ENCODE results near the gene AMH. TPM values are rescaled to one million over a fixed set of nuclear protein-coding genes. Genes with fewer than 3 reads are reported as not detected.
A peak's percentile ranks its signal among the peaks of the same experiment; 100 is the strongest.
"Not testable (repeated sequence)": the region's sequence is repeated elsewhere in the genome, so short reads cannot be mapped to it uniquely, and the experiment has no call there.

AMH gene
- polyA plus RNA-seq: 1 to 10 TPM; 1.1 to 3.0 (median 2.0) TPM
- long read RNA-seq, donor 1: 0 reads
- long read RNA-seq, donor 2: 0 reads
- long read RNA-seq, donor 3: 0 reads
- long read RNA-seq, donor 4: 0 reads
- long read RNA-seq, donor 5: 0 reads
- long read RNA-seq, donor 6: 0 reads
- long read RNA-seq, donor 7, partial matches to known transcripts: 0 of 2 reads
- long read RNA-seq, donor 7, other reads (novel, unspliced or antisense): 0 of 2 reads
- long read RNA-seq, donor 8: 0 reads
- long read RNA-seq, donor 9: 0 reads
- long read RNA-seq, donor 10, partial matches to known transcripts: 0 of 3 reads
- long read RNA-seq, donor 10, other reads (novel, unspliced or antisense): 0 of 3 reads

DNA sequence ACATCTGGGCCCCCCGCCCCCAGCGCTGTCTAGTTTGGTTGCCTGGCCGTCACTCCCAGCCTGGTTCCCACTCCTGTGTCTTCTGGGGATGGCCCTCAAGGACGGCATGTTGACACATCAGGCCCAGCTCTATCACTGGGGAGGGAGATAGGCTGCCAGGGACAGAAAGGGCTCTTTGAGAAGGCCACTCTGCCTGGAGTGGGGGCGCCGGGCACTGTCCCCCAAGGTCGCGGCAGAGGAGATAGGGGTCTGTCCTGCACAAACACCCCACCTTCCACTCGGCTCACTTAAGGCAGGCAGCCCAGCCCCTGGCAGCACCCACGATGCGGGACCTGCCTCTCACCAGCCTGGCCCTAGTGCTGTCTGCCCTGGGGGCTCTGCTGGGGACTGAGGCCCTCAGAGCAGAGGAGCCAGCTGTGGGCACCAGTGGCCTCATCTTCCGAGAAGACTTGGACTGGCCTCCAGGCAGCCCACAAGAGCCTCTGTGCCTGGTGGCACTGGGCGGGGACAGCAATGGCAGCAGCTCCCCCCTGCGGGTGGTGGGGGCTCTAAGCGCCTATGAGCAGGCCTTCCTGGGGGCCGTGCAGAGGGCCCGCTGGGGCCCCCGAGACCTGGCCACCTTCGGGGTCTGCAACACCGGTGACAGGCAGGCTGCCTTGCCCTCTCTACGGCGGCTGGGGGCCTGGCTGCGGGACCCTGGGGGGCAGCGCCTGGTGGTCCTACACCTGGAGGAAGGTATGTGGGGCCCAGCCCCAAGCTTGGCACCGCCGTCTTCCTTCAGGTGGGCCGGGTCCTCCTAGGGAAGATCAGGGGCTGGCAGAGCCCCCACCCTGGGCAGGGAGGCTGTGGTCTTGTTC lies at the start of gene AMH:
TSS of gene AMH (plus strand) at position 314 of the 857 bp plus-strand sequence. CDS start at position 324, 10 bp downstream.
- Histone ChIP-seq H3K4me3 (ENCODE audit: low read depth in 1 of 3, low read length in 3 of 3) (no peak within 1 kb of the TSS), H3K27ac (ENCODE audit: low read depth in 1 of 3, low read length in 2 of 3) (no peak within 1 kb of the TSS)

GRCh38 chr19:2199861-2200623 lies 49.1 kb upstream of the AMH start:
- Histone ChIP-seq H3K4me3 (ENCODE audit: low read depth in 1 of 3, low read length in 3 of 3) (no peak overlapping the region), H3K4me1 (ENCODE audit: control insufficient read depth in 3 of 3, insufficient read depth in 2 of 3, low read depth in 1 of 3, low read length in 2 of 3) (peaks cover 0 to 11% (median 0%) of the 10 kb centered on the region in 3 donors), H3K36me3 (ENCODE audit: control insufficient read depth in 3 of 3, insufficient read depth in 2 of 3, low read depth in 1 of 3, low read length in 3 of 3) (peaks cover 2 to 94% (median 36%) of the 10 kb centered on the region in 3 donors), H3K27me3 (ENCODE audit: control insufficient read depth in 3 of 3, insufficient read depth in 3 of 3, low read length in 3 of 3) (no peaks in the 10 kb centered on the region), H3K27ac (ENCODE audit: low read depth in 1 of 3, low read length in 2 of 3) (no peak overlapping the region), H3K9me3 (ENCODE audit: control insufficient read depth in 2 of 2, insufficient read depth in 1 of 2, low read depth in 1 of 2, low read length in 1 of 2) (no peaks in the 10 kb centered on the region)
- DNase-seq (no peak), FAIRE-seq (no peak)
- WGBS, 3 donors: 88 to 94% (median 93%) methylated on average over 29 to 37 of the region's 37 CpGs

More for the DNA sequence above, at the start of gene AMH:
- H3K27me3 ChIP-seq (ENCODE audit: control insufficient read depth in 3 of 3, insufficient read depth in 3 of 3, low read length in 3 of 3): peaks cover 24 to 51% (median 28%) of the 10 kb centered on the region in 3 donors
- H3K9me3 ChIP-seq (ENCODE audit: control insufficient read depth in 2 of 2, insufficient read depth in 1 of 2, low read depth in 1 of 2, low read length in 1 of 2): no peaks in the 10 kb centered on the region
- H3K36me3 ChIP-seq (ENCODE audit: control insufficient read depth in 3 of 3, insufficient read depth in 2 of 3, low read depth in 1 of 3, low read length in 3 of 3): peaks cover 28 to 53% (median 33%) of the 10 kb centered on the region in 3 donors
- no peak for FAIRE-seq
- DNase-seq: no peak
- WGBS, 3 donors: 74 to 77% (median 75%) methylated on average over 21 to 27 of the region's 27 CpGs
- H3K4me1 ChIP-seq (ENCODE audit: control insufficient read depth in 3 of 3, insufficient read depth in 2 of 3, low read depth in 1 of 3, low read length in 2 of 3): peaks cover 0 to 36% (median under 1%) of the 10 kb centered on the region in 3 donors

- not testable (repeated sequence) for H3K9me3 ChIP-seq (ENCODE audit: control insufficient read depth in 2 of 2, insufficient read depth in 1 of 2, low read depth in 1 of 2, low read length in 1 of 2); FAIRE-seq; H3K27ac ChIP-seq (ENCODE audit: low read depth in 1 of 3, low read length in 2 of 3); H3K27me3 ChIP-seq (ENCODE audit: control insufficient read depth in 3 of 3, insufficient read depth in 3 of 3, low read length in 3 of 3); H3K4me3 ChIP-seq (ENCODE audit: low read depth in 1 of 3, low read length in 3 of 3); DNase-seq
- Histone ChIP-seq H3K4me1 (ENCODE audit: control insufficient read depth in 3 of 3, insufficient read depth in 2 of 3, low read depth in 1 of 3, low read length in 2 of 3) (peaks cover 0 to 11% (median 0%) of the 10 kb centered on the region in 3 donors), H3K36me3 (ENCODE audit: control insufficient read depth in 3 of 3, insufficient read depth in 2 of 3, low read depth in 1 of 3, low read length in 3 of 3) (peaks cover 2 to 93% (median 29%) of the 10 kb centered on the region in 3 donors)
- WGBS, 3 donors: 95 to 96% (median 95%) methylated on average over 50 of the region's 50 CpGs
Measured at GRCh38 chr19:2200624-2201294, 48.4 kb upstream of the AMH start.

GRCh38 chr19:2201473-2202148 lies 47.5 kb upstream of the AMH start:
- H3K27me3 ChIP-seq (ENCODE audit: control insufficient read depth in 3 of 3, insufficient read depth in 3 of 3, low read length in 3 of 3): no peaks in the 10 kb centered on the region
- DNase-seq (no peak), FAIRE-seq (no peak)
- no peak overlapping the region for H3K4me3 ChIP-seq (ENCODE audit: low read depth in 1 of 3, low read length in 3 of 3)
- WGBS, 3 donors: 93 to 97% (median 94%) methylated on average over 21 of the region's 21 CpGs
- H3K9me3 ChIP-seq (ENCODE audit: control insufficient read depth in 2 of 2, insufficient read depth in 1 of 2, low read depth in 1 of 2, low read length in 1 of 2): no peaks in the 10 kb centered on the region
- peaks cover 2 to 93% (median 29%) of the 10 kb centered on the region in 3 donors for H3K36me3 ChIP-seq (ENCODE audit: control insufficient read depth in 3 of 3, insufficient read depth in 2 of 3, low read depth in 1 of 3, low read length in 3 of 3)
- no peak overlapping the region for H3K27ac ChIP-seq (ENCODE audit: low read depth in 1 of 3, low read length in 2 of 3)
- peaks cover 0 to 11% (median 0%) of the 10 kb centered on the region in 3 donors for H3K4me1 ChIP-seq (ENCODE audit: control insufficient read depth in 3 of 3, insufficient read depth in 2 of 3, low read depth in 1 of 3, low read length in 2 of 3)

- Histone ChIP-seq H3K4me1 (ENCODE audit: control insufficient read depth in 3 of 3, insufficient read depth in 2 of 3, low read depth in 1 of 3, low read length in 2 of 3) (peaks cover 0 to 11% (median 0%) of the 10 kb centered on the region in 3 donors), H3K4me3 (ENCODE audit: low read depth in 1 of 3, low read length in 3 of 3) (no peak overlapping the region), H3K9me3 (ENCODE audit: control insufficient read depth in 2 of 2, insufficient read depth in 1 of 2, low read depth in 1 of 2, low read length in 1 of 2) (no peaks in the 10 kb centered on the region), H3K36me3 (ENCODE audit: control insufficient read depth in 3 of 3, insufficient read depth in 2 of 3, low read depth in 1 of 3, low read length in 3 of 3) (peaks cover 4 to 93% (median 32%) of the 10 kb centered on the region in 3 donors), H3K27ac (ENCODE audit: low read depth in 1 of 3, low read length in 2 of 3) (no peak overlapping the region), H3K27me3 (ENCODE audit: control insufficient read depth in 3 of 3, insufficient read depth in 3 of 3, low read length in 3 of 3) (no peaks in the 10 kb centered on the region)
- no peak for DNase-seq
- WGBS, 3 donors: 89 to 93% (median 90%) methylated on average over 15 of the region's 15 CpGs
- FAIRE-seq: no peak
Measured at GRCh38 chr19:2202366-2202765, 46.8 kb upstream of the AMH start.

DNA sequence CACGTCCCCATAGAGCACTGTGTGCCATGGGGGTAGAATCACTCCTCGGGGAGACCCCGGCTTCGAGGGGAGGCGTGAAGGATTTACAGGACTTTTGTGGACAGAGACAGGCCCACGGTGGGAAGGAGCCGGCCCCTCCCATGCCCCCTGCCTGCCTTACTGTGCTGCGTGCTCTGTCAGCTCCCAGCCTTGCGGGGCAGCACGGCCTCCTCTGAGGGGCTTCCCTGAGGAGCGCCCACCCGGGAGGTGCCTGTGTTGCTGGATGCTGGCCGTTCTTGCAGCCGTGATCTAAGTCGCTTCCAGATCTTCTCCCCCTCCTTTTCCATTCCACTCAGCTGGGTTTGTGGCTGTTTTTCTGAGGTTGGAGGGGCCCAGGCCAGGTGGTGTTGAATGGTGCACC lies 42.1 kb upstream of the AMH start:
- Histone ChIP-seq H3K4me1 (ENCODE audit: control insufficient read depth in 3 of 3, insufficient read depth in 2 of 3, low read depth in 1 of 3, low read length in 2 of 3) (peaks cover 0 to 25% (median 0%) of the 10 kb centered on the region in 3 donors), H3K27ac (ENCODE audit: low read depth in 1 of 3, low read length in 2 of 3) (no peak overlapping the region), H3K4me3 (ENCODE audit: low read depth in 1 of 3, low read length in 3 of 3) (no peak overlapping the region), H3K27me3 (ENCODE audit: control insufficient read depth in 3 of 3, insufficient read depth in 3 of 3, low read length in 3 of 3) (no peaks in the 10 kb centered on the region), H3K9me3 (ENCODE audit: control insufficient read depth in 2 of 2, insufficient read depth in 1 of 2, low read depth in 1 of 2, low read length in 1 of 2) (no peaks in the 10 kb centered on the region), H3K36me3 (ENCODE audit: control insufficient read depth in 3 of 3, insufficient read depth in 2 of 3, low read depth in 1 of 3, low read length in 3 of 3) (peaks cover 8 to 98% (median 29%) of the 10 kb centered on the region in 3 donors)
- FAIRE-seq: no peak
- whole genome bisulfite sequencing, 3 donors: 92 to 95% (median 92%) methylated on average over 13 to 15 of the region's 15 CpGs
- DNase-seq: no peak

DNA sequence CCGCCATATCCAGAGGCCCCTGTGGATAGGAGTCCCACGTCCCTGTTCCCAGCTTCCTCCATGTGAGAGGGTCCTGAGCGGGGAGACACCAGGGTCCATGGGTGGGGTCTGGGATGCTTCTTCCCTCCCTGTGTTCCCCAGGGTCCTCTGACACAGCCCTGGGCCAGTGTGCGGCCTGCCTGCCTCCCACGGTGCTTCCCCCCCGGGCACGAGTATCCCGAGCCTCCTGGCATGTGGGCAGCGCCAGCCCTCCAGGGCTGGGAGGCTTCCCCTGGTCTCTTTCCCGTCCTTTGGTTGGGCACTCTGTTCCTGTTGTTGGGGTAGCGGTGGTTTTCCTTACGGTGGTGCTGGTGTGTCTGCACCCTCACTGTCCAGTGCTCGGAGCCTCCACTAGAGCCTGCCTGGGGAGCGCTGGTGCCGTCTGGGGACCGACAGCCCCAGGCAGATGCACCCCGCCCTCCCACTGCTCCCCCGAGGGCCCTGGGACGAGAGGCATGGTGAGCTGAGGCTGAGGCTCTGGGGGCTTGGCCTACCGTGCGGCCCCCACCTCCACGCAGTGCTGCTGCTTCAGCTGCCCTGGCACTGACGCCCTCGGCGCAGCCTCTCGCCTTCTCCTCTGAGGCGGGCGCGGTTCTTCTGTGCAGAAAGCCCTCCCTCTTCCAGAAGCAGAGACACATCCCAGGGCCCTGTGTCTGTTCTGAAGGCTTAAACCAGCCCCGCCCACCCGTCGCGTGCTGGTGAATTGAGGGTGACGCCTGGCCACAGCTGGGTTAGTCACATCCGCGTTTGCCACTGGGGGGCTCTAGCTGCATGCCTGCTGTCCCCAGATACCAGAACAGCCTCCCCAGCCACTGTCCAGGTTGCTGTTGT lies 40.9 kb upstream of the AMH start:
- 68 to 77% (median 76%) methylated on average over 34 to 36 of the region's 36 CpGs for WGBS, 3 donors
- Histone ChIP-seq H3K4me1 (ENCODE audit: control insufficient read depth in 3 of 3, insufficient read depth in 2 of 3, low read depth in 1 of 3, low read length in 2 of 3) (peaks cover 0 to 37% (median 0%) of the 10 kb centered on the region in 3 donors), H3K27me3 (ENCODE audit: control insufficient read depth in 3 of 3, insufficient read depth in 3 of 3, low read length in 3 of 3) (no peaks in the 10 kb centered on the region), H3K4me3 (ENCODE audit: low read depth in 1 of 3, low read length in 3 of 3) (no peak overlapping the region), H3K9me3 (ENCODE audit: control insufficient read depth in 2 of 2, insufficient read depth in 1 of 2, low read depth in 1 of 2, low read length in 1 of 2) (no peaks in the 10 kb centered on the region), H3K27ac (ENCODE audit: low read depth in 1 of 3, low read length in 2 of 3) (no peak overlapping the region), H3K36me3 (ENCODE audit: control insufficient read depth in 3 of 3, insufficient read depth in 2 of 3, low read depth in 1 of 3, low read length in 3 of 3) (peaks cover 8 to 98% (median 28%) of the 10 kb centered on the region in 3 donors)
- no peak for FAIRE-seq
- peak; percentile 60 to 79 for DNase-seq

Data from small intestine (tissue), 16 donors.